ENCODE results near the gene HECW1.

- TF ChIP-seq, protein P1, sequence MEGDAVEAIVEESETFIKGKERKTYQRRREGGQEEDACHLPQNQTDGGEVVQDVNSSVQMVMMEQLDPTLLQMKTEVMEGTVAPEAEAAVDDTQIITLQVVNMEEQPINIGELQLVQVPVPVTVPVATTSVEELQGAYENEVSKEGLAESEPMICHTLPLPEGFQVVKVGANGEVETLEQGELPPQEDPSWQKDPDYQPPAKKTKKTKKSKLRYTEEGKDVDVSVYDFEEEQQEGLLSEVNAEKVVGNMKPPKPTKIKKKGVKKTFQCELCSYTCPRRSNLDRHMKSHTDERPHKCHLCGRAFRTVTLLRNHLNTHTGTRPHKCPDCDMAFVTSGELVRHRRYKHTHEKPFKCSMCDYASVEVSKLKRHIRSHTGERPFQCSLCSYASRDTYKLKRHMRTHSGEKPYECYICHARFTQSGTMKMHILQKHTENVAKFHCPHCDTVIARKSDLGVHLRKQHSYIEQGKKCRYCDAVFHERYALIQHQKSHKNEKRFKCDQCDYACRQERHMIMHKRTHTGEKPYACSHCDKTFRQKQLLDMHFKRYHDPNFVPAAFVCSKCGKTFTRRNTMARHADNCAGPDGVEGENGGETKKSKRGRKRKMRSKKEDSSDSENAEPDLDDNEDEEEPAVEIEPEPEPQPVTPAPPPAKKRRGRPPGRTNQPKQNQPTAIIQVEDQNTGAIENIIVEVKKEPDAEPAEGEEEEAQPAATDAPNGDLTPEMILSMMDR (IDR thresholded peaks at IDR 0.05) = no peak
- TF ChIP-seq EZH2 (IDR thresholded peaks at IDR 0.05) = no peak
These were observed 205.8 kb downstream of the HECW1 start for GRCh38 chr7:43318188-43318770.

Measured in neural progenitor cell (in vitro differentiated cells).